ENCODE measurements around the gene CNGA2. TPM values are rescaled to one million over a fixed set of nuclear protein-coding genes. Genes with fewer than 3 reads are reported as not detected.

CNGA2 gene
- total and polyA plus RNA-seq, 4 donors = not detected

DNA sequence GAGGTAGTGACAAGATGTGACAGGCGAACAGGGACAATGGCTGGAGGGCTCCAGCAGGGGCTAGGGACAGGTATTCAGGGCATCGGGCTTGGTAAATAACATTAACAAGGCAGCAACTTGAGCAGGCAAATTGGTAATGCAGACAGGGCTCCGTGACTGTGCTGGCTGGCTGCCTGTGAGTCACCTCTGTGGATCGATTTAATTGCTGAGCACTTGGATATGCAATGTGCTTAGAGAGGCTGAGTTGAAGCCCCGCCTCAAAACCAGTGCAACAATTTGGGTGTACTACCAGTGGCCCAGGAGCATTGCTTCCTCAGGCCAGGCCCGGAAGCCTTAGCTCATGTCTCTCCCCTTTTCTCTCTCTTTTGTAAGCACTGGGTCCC, 19.5 kb downstream of the CNGA2 start:
- Histone ChIP-seq H3K36me3 (ENCODE audit: control insufficient read depth in 4 of 4, insufficient read depth in 3 of 4, low read depth in 1 of 4, low read length in 3 of 4) (no peaks in the 10 kb centered on the region), H3K27ac (ENCODE audit: low read depth in 1 of 2, low read length in 2 of 2) (no peak overlapping the region), H3K9me3 (ENCODE audit: control insufficient read depth in 4 of 4, low read length in 3 of 4) (no peaks in the 10 kb centered on the region), H3K4me3 (ENCODE audit: low read depth in 1 of 3, low read length in 3 of 3) (no peak overlapping the region), H3K9ac (ENCODE audit: low read depth in 1 of 2, low read length in 2 of 2) (no peak overlapping the region), H3K27me3 (ENCODE audit: control insufficient read depth in 4 of 4, insufficient read depth in 4 of 4, low read length in 3 of 4) (peaks cover 0 to 9% (median 0%) of the 10 kb centered on the region in 4 donors), H3K4me1 (ENCODE audit: control insufficient read depth in 4 of 4, insufficient read depth in 4 of 4, low read length in 3 of 4) (peaks cover 0 to 21% (median 11%) of the 10 kb centered on the region in 4 donors)
- TF ChIP-seq NR2F2 (IDR thresholded peaks at IDR 0.05) (no peak), FOXA1 (IDR thresholded peaks at IDR 0.05) (no peak), HNF4G (IDR thresholded peaks at IDR 0.05) (no peak), TAF1 (conservative IDR thresholded peaks at IDR 0.05) (no peak), JUND (IDR thresholded peaks at IDR 0.05) (no peak), EGR1 (IDR thresholded peaks at IDR 0.05; ENCODE audit: low read depth in 2 of 2) (no peak), GABPA (IDR thresholded peaks at IDR 0.05 in 1 of 2, conservative IDR thresholded peaks at IDR 0.05 in 1 of 2) (no peak), HNF4A (conservative IDR thresholded peaks at IDR 0.05) (no peak), FOXA2 (IDR thresholded peaks at IDR 0.05) (no peak), SP1 (IDR thresholded peaks at IDR 0.05) (no peak), RXRA (IDR thresholded peaks at IDR 0.05) (no peak), RAD21 (IDR thresholded peaks at IDR 0.05) (no peak), YY1 (IDR thresholded peaks at IDR 0.05) (no peak)
- TF ChIP-seq, protein P1, sequence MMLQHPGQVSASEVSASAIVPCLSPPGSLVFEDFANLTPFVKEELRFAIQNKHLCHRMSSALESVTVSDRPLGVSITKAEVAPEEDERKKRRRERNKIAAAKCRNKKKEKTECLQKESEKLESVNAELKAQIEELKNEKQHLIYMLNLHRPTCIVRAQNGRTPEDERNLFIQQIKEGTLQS (IDR thresholded peaks at IDR 0.05) = no peak
- TF ChIP-seq, protein P2, sequence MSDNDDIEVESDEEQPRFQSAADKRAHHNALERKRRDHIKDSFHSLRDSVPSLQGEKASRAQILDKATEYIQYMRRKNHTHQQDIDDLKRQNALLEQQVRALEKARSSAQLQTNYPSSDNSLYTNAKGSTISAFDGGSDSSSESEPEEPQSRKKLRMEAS (IDR thresholded peaks at IDR 0.05) = no peak
- TF ChIP-seq, protein P3, sequence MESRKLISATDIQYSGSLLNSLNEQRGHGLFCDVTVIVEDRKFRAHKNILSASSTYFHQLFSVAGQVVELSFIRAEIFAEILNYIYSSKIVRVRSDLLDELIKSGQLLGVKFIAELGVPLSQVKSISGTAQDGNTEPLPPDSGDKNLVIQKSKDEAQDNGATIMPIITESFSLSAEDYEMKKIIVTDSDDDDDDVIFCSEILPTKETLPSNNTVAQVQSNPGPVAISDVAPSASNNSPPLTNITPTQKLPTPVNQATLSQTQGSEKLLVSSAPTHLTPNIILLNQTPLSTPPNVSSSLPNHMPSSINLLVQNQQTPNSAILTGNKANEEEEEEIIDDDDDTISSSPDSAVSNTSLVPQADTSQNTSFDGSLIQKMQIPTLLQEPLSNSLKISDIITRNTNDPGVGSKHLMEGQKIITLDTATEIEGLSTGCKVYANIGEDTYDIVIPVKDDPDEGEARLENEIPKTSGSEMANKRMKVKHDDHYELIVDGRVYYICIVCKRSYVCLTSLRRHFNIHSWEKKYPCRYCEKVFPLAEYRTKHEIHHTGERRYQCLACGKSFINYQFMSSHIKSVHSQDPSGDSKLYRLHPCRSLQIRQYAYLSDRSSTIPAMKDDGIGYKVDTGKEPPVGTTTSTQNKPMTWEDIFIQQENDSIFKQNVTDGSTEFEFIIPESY (IDR thresholded peaks at IDR 0.05) = no peak
- TF ChIP-seq, protein P4, sequence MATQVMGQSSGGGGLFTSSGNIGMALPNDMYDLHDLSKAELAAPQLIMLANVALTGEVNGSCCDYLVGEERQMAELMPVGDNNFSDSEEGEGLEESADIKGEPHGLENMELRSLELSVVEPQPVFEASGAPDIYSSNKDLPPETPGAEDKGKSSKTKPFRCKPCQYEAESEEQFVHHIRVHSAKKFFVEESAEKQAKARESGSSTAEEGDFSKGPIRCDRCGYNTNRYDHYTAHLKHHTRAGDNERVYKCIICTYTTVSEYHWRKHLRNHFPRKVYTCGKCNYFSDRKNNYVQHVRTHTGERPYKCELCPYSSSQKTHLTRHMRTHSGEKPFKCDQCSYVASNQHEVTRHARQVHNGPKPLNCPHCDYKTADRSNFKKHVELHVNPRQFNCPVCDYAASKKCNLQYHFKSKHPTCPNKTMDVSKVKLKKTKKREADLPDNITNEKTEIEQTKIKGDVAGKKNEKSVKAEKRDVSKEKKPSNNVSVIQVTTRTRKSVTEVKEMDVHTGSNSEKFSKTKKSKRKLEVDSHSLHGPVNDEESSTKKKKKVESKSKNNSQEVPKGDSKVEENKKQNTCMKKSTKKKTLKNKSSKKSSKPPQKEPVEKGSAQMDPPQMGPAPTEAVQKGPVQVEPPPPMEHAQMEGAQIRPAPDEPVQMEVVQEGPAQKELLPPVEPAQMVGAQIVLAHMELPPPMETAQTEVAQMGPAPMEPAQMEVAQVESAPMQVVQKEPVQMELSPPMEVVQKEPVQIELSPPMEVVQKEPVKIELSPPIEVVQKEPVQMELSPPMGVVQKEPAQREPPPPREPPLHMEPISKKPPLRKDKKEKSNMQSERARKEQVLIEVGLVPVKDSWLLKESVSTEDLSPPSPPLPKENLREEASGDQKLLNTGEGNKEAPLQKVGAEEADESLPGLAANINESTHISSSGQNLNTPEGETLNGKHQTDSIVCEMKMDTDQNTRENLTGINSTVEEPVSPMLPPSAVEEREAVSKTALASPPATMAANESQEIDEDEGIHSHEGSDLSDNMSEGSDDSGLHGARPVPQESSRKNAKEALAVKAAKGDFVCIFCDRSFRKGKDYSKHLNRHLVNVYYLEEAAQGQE (IDR thresholded peaks at IDR 0.05) = no peak
- TF ChIP-seq, protein P5, sequence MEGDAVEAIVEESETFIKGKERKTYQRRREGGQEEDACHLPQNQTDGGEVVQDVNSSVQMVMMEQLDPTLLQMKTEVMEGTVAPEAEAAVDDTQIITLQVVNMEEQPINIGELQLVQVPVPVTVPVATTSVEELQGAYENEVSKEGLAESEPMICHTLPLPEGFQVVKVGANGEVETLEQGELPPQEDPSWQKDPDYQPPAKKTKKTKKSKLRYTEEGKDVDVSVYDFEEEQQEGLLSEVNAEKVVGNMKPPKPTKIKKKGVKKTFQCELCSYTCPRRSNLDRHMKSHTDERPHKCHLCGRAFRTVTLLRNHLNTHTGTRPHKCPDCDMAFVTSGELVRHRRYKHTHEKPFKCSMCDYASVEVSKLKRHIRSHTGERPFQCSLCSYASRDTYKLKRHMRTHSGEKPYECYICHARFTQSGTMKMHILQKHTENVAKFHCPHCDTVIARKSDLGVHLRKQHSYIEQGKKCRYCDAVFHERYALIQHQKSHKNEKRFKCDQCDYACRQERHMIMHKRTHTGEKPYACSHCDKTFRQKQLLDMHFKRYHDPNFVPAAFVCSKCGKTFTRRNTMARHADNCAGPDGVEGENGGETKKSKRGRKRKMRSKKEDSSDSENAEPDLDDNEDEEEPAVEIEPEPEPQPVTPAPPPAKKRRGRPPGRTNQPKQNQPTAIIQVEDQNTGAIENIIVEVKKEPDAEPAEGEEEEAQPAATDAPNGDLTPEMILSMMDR (IDR thresholded peaks at IDR 0.05; ENCODE audit: low read depth, low read length, missing input control) = no peak
- DNase-seq (ENCODE audit: low spot score) = no peak
- WGBS = 72% methylated on average over 6 of the region's 6 CpGs
